NB4 (cell line): ENCODE data around the gene ZFYVE16.

Experiments used
- CTCF ChIP-seq: IDR thresholded peaks from one replicate; pipeline ENCODE4 v1.5.1; 2012; ENCODE audit warnings: low read depth, low read length
- MYC ChIP-seq: IDR thresholded peaks from 2 replicates; pipeline ENCODE4 v1.6.1; 2011; ENCODE audit warnings: low read depth, low read length
- POLR2A ChIP-seq: IDR thresholded peaks from 2 replicates; pipeline ENCODE4 v1.6.1; 2011; ENCODE audit warnings: mild to moderate bottlenecking; ENCODE audit not compliant: insufficient read length; ENCODE audit errors: extremely low read depth

GRCh38 chr5:80417973-80418372, 10.1 kb downstream of the ZFYVE16 start:
- TF ChIP-seq POLR2A (no peak), CTCF (no peak), MYC (no peak)
